HuH-7.5 (cell line): ENCODE data around the gene PBXIP1.

Experiments used
- DNase-seq: peaks from one replicate; pipeline ENCODE4 v3.0.0; 2011; ENCODE audit warnings: low spot score

PBXIP1 gene

DNA sequence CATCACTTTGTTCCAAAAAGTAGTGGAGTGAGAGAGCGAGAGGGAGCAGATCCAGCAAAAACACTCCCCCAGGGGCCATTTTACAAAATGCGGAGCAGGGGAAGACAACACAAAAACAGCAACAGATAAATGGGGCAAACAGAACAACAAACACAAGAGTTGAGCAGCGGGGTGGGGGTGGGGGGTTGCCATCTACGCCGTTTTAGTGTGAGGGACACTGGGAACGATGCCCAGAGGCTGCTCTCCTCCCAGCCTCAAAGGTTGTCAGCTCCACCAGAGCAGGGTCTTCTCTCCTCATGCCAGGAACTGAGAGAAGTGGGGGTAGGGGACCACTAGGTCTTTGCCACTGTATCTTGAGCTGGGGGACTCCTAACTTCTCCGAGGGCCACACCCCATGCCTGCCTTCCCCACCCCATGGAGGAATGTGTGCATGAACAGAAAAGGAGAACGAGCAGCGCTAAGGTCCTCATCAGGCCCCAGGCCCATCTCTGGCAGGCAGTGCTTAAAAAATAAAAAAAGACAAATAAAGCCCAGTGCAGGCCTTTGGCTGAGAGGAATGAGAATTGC lies 1.3 kb upstream of the PBXIP1 start:
- no peak for DNase-seq

DNA sequence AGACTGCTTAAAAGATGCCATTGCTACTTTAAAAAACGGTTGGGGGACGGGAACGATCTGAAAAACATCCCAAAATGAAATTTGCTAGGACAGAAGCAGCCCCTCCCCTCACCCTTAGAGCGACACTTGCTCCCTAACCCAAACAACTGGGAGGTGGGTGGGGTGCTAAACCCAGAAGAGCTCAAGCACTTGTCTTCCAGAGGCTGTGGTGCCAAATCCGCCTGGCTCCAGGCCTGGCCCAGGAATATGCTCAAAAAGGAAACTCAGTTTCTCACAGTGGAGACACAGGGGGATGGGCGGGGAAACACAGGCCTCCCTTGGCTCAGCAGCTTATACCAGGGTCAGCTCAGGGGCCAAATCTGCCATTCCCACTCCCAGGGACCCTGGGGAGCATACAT lies 644 bp upstream of the PBXIP1 start:
- DNase-seq: no peak

DNA sequence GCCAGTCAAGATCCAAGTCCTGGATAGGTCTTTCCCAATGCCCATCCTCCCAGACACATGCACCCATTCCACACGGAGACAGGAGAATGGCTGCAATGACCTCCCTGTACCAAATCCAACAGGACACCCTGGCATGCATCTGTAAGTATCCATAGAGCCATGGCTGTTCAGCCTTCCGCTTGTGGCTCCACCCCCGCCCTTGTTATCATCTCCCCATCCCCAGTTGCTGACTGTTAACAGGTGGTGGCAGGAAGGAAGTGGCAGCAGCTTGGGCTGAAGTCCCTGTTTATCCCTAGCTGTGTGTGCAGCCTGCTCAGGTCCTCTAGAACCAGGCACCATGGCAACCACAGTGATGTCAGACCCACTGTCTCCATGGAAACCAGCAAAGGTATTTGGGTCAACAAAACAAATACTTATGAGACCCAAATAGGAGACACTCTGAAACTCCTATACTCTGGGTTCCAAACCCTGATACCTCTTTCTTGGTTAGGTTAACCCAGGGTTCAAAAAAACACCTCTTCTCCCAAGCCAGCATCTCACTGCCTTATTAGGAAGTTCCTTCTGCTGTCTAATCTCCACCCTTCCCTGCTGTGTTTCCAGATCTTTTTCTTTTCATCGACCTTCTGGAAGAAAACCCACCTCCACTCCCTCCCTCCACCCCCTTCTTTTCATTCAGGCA lies 721 bp downstream of the PBXIP1 start:
- DNase-seq: no peak

DNA sequence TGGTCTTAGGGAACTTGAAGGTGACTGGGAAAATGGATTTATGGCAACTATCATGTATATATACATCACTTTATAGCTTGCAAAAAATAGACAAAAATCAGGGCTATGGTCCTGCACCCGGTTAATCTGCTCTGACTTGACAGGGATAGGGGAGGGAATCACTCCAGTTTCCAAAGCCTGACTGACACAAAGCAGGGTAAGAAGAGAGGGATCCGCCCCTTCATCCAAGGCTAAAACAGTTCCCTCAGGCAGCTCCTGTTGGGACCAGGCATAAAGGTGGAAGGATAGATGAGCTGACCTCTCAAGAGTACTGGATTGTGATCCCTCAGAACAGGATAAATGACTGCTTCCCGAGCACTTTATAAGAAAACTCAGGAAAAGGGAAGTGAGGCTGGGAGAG lies 1.4 kb downstream of the PBXIP1 start:
- DNase-seq: no peak

DNA sequence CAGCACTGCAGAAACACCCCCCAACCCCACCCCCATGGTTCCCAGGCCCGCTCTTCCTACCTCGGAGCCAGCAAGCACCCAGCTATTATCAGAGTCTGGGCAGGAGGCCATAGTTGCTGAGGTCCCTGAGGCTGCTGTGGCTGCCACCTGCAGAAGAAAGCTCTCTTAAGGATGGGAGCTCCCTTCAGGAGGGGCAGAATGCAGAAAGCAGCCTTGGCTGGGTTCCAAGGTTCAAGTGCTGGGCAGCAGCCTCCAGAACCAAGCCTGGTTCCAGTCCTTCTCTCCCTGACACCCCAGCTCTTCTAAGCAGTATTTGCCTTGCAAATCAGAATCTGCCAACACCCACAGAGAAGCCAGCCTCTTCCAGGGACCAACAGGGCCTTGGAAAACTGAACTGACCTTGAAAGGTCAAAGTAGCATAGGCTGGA lies 2.3 kb downstream of the PBXIP1 start:
- no peak for DNase-seq

DNA sequence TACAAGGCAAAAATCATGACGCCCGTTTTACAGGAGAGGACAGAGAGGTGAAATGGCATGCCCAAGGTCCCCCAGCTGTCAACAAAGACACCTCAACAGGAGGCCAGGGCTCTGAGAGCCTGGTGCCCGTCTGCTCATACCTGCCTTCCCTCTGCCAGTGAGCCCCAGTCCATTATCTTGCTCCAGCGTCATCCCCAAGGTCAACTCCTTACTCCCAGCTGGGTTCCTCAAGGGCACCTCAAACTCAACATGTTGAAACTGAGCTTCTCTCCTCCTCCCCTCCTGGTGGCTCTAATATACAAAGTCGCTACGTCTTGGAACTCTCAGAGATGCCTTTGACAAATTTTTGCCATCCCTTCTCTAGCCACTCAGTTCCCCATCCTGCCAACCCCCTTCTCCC lies 3.2 kb downstream of the PBXIP1 start:
- DNase-seq: no peak

DNA sequence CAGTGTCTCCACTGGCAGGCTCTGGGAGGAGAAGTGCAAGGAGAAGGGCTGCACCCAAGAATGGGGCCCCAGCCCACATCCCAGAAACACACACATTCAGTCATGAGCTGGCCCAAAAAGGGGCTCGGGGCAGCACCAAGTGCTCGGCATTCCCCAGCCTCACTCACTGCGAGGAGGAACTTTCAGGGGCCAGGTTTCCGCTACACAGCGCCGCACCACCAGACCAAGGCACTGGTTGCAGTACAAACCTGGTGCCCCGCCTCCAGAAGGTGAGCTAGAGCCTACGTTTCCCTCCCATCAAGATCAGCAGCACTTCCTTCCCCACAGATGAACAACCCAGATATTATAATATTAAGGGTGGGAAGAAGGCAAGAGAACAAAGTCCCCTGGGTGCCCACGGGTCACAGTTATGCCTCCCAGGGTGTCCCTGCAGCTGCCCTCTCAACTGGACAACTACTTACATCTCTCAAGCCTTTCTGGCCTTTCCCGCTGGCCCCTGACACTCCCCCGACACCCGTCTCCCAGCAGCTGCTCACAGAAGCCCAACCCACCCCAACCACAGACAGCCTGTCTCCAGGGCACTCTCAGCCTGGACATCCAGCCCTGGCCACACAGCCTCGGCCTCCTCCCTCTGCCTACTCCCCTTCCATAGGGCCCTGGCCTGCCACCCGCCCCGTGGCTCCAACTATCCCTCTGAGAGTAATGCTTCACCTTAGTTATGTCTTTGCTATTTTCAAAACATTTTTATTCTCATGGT lies 3.8 kb downstream of the PBXIP1 start:
- DNase-seq: no peak

DNA sequence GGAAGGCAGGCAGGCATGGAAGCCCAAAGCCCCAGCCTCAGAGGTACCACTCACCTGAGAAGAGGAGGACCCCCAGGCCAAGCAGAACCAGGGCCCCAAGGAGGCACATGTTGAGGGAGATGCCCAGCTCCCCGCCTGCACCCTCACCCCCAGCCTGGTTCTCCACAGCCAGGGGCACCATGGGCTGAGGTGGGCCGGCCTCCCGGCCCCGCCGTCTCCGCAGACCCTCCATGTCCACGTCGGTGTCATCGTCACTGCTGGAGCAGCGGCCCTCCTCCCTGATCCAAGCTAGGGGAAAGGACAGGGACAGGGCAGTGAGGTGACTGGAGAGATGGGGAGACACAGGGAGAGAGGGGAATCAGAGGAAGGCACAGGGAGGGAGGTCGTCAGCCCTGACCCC lies 7.8 kb downstream of the PBXIP1 start:
- DNase-seq: no peak

DNA sequence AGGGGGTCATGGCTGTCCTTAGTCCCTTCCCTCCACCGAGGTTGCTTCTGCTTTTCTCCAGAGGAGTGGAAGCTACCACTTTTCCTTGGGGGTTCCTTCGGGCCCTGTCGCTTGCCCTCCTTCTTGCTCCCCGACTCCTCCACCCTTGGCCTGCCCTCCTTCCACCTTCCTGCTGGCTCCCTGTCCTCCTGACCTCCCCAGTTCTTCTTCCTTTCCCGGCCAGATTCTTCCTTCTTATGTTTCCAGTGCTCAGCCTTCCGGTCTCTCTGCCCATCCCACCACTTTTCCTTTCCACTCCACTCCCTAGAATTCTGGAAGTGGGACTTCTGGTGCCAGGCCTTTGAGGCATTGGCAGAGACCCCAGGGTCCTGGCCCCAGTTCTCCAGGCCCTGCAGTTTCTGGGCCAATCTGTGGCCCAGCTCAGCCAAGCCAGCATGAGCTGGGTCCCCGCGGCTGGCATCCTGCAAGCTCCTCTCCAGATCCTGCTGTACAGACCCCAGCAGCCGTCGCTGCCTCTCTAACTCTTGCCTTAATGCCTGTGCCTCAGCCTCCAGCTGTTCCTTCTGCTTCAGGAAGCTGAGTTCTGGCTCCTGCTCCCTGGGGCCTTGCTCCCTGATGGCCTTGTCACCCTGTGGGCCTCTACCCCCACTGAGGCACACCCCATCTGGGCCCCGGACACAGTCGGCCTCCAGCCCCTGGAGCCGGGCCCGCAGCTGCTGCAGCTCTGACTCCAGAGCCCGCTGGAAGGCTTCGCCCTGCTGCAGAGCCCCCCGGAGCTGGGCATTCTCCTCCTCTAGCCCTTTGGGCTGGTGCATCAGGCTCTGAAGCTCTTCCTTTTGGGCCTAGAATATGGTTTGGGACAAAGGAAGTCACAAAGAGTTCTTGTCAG lies 9.7 kb downstream of the PBXIP1 start:
- no peak for DNase-seq

DNA sequence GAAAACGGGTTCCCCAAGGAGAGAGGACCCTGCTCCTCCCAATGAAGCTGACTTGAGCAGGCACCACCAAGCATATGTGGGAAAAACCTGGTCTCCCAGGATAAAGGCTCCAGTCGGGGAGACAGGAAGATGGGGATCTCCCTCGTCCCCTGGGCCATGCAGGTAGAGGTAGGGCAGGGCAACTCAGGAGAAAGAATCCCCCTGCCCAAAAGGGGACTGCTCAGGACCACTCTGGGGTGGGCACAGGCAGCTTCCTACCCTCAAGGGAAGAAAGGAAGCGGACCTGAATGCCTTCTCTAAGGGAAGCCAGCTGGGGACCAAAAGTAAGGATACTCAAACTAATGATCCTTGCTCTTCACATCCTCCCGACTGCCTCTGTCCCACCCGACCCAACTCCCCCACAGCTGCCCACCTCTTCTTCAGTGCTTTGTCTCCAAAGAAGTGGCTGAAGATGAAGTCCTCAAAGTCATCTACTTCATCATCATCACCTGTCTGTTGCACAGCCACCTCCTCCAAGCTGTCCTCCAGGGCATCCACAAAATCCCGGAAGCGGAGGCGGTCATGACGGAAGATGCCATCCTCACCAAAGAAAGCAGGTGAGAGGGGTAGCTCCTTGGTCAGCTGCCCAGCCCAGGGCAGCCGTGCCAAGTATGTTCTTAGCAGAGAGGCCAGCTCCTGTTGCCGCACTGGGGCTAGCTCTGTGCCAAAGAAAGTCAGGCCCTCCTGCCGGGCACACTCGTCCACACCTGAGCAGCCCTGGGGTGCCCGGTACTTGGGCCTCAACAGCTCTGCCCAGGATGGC lies 10.5 kb downstream of the PBXIP1 start:
- no peak for DNase-seq

DNA sequence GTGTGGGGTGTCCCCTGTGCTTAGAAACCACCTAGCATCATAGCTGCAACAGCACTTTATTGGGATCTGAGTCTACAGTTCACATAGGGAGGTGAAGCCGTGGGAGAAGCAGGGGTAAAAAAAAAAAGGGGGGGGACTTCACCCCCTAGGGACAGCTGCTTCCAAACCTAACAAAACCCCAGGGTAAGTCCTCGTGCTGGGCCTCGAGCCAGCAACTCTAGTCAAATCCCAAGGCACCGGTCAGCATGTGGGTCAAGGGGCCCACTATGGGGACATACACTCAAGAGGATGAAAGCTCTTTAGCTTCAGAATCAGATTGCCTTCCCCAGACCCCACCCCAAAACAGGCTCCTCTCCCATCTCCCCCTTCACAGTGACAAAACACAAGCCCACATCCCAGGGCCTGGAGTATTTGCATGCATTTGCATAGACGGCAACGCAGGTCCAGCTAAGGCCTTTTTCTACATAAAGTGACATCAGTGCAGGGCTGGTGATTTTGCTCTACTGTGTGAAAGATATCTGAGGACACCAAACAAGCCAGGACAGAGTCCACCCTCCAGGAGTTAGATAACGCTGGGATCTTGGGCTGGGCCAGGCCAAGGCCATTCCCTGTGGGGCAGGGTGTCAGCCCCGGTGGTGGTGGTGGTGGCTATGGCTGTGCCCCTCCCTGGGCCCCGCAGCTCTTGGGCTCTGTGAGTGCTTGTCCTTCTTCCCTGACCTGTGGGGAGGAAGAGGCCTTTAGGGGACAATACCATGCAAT lies 11.3 kb downstream of the PBXIP1 start:
- DNase-seq: peak; percentile 60

DNA sequence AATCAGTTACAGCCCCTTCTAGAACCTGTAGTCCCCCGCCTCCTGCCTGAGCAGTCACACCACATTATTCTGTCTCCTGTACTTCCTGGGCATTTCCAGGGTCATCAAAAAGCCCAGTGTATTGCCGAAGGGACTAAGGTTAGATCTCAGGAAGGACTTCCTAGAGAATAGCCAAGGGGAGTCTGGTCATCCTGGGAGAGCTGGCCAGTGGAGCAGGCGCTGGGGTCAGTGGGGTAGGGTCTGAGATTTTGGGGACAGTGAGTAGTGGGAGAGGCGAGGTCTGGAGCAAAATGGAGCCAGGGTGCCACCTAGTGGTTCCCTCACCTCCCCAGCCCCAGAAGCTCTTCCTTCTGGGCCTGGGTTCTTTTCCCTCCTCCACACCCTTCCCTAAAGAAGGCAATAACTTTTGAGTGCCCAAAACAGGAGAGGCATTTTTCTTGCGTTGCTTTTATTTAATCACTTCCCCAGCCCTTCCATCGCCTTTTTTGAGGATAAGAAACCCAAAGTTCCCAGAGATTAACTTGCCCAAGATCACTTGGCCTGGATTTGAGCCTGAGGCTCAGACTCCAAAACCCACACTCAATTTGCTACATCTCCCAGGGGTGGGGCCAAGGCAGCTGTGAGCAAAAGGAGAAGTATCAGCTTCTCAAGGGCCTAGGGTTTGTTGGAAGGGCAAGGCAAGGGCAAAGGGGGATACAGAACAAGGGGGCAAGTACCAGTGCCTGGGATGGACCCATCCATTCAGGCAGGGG lies 12.1 kb downstream of the PBXIP1 start:
- peak; percentile 75 for DNase-seq

DNA sequence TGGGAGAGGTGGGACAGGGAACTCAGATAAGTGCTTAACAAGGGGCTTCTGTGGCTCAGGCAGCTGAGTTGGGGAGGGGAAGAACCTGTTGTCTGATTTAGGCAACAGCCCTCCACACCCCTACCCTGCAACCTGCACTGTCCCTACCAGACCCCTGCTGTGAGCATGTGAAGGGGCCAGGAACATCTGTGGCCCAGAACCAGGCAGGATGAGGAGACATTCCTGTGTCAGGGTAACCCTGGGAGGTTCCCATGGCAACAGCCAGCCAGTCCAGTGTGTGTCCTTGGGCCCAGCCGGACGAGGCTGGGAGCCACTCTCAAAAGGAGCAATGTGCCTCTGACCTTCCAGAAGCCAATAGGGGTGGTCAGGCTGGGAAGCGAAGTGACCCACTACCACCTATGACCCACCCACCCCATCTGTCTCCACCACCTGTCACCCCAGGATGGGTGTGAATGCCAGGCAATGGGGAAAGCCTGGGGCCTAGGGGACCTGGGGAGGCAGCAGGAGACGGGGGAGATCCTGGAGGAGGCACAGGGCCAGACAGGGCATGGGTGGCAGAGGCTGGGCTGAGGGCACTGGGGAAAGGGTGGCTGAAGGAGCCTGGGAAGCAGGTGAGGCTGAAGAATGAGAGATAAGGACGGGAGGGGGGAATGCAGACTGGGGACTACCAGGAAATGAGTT lies 14.4 kb downstream of the PBXIP1 start:
- DNase-seq: no peak

DNA sequence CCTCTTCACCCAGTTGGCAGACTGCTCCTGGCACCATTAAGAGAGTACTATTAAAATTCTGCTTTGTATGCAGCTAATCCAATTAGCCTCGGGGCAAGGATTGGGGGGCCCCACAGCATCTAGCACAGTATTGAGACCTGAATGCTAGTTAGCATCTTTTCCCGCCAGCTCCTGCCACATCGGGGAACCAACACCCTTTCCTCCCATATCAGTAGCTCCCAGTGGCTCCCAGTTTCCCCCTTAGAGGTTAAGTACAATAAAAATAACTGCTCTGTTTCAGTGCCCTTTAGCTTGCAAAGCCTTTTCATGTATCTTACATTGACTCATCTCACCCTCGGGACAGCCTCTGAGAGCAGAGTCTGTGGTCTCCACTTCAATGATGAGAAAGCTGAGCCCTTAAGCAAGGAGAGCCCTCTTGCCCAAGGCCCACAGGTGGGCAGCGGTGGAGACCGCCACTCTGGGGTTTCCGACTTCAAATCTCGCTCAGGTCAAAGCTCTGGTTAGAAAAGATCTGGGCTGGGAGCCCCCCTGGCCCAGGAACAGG lies 15.2 kb downstream of the PBXIP1 start:
- no peak for DNase-seq

DNA sequence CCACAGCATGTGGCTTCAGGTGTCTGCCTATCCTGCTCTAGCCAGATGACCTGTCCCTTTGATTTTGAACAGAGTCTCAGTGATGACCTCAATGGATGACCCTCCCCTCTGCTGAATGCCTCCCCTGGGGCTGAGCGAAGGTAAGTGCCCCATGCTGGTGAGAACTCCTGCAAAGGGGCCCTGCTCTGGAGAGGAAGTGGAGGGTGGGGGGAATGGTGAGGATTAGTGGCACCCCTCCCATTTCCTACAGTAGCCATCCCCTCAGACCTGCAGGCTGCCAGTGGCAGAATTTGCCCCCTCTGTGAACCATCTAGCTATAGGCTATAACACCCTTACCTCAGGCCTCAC lies 15.7 kb downstream of the PBXIP1 start:
- DNase-seq: no peak

DNA sequence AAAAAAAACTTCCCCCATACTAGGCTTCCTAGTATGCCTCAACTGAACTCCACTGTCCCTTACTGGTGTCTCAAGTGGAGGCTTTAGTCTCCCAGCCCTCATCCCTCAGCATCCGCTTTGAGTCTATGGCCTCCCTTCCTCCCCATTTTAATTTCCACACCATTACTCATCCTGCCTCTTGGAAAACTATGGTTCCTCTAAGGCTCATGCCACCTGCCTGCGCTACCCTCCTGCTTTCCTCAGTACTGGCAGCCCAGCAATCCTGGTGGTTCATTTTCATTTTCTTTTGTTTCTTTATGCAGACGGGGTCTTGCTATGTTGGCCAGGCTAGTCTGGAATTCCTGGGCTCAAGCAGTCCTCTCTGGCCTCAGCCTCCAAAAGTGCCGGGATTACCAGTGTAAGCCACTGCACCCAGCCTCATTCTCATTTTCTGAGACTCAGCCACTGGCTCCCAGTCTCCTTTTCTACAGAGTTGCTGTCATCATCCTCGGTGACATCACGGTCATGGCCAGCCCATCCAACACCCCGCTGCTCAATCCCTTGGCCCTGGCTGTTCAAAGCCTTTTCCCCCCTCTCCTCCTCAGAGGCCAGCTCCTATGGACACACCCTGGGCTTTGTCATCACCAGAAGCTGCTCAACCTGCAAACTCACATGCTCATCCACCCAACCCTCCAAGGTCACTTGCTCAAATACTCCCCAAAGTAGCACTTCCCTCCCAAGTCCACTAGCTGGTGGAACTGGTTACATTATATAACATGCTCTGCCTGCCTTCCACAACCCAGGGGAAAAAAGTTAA lies 17.1 kb downstream of the PBXIP1 start:
- no peak for DNase-seq

DNA sequence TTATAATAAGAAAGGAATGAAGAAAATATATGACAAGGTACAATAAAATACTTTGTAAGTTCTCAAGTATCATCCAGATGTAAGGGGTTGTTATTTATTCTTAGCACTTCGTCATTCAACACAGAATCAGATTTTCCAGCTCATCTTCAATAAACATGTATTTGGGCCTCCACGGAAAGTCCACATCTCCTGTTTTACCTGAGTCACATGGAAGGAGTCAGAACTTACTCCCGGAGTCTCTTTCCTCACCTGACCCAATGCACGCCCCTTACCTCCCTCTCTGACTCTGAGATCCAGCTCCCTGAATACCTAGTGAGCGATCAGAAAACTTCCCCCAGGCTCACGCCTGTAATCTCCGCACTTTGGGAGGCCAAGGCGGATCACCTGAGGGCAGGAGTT lies 17.9 kb downstream of the PBXIP1 start:
- DNase-seq: no peak
